Measurements from ENCODE around the gene LPCAT1. TPM values are rescaled to one million over a fixed set of nuclear protein-coding genes. Genes with fewer than 3 reads are reported as not detected.

LPCAT1 gene
- total and polyA plus RNA-seq, 2 donors (not counting 3 experiments of a cell fraction or from before 2014, with no cell fraction given), result 28.9 to 57.2 TPM

DNA sequence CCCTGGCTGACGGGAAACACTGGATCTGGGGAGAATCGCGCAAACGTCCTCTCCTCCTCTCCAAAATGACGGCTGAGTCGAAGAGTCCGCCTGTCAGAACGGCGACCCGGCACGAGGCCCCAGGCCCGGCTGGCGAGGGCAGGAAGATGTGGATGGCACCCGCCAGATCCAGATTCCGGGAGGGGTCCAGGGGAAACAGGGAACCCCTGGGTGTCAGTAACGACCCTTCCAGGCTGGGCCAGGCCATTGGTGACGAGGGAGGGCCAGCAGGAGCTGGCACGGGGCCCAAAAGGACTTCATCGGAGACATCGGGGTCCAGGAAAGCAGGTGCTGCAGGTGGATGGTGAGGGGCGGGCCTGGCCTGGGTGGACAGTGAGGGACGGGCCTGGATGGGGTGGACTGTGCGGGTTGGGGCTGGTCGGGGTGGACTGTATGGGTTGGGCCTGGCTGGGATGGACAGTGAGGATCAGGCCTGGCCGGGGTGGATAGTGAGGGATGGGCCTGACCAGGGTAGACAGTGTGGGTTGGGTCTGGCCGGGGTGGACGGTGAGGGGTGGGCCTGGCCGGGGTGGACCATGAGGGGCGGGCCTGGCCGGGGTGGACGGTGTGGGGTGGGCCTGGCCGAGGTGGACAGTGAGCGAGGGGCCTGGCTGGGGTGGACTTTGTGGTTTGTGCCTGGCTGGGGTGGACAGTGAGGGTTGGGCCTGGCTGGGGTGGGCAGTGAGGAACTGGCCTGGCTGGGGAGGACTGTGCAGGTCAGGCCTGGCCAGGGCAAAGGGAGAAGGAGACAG is 92.5 kb downstream of the LPCAT1 start:
- no peak overlapping the region for H2AFZ ChIP-seq (ENCODE audit: low read depth, low read length)
- no peak overlapping the region for H3K27ac ChIP-seq (ENCODE audit: insufficient read depth, low read depth, low read length)
- FAIRE-seq (no peak), DNase-seq (ENCODE audit: low read depth, low spot score) (no peak)
- no peak overlapping the region for H3K4me3 ChIP-seq (replicated peaks in 1 of 3; ENCODE audit: insufficient read depth in 1 of 3, low read depth in 1 of 3, low read length in 3 of 3)
- no peaks in the 10 kb centered on the region for H4K20me1 ChIP-seq (replicated peaks; ENCODE audit: control insufficient read depth, extremely low read depth, insufficient read depth, low read length)
- BruUV-seq (replicated peaks), result no TSS peak
- H3K9ac ChIP-seq (replicated peaks; ENCODE audit: extremely low read depth, insufficient read depth, low read length), result no peak overlapping the region
- ChIA-PET CTCF (no interaction called here), POLR2A (no interaction called here)
- H3K9me1 ChIP-seq (replicated peaks; ENCODE audit: control insufficient read depth, extremely low read depth, insufficient read depth, low read length), result no peaks in the 10 kb centered on the region
- H3K36me3 ChIP-seq (ENCODE audit: control insufficient read depth in 2 of 2, extremely low read depth in 1 of 2, insufficient read depth in 2 of 2, low read length in 2 of 2), result no peaks in the 10 kb centered on the region
- no peak overlapping the region for H3K4me2 ChIP-seq (ENCODE audit: insufficient read depth, low read length)
- intact Hi-C loops (cut with micrococcal nuclease) (no loop called here), dilution Hi-C loops (cut with MboI; ENCODE audit: extremely low pct_ligation_motif_present, low sequenced_read_pairs) (no loop called here)
- no peaks in the 10 kb centered on the region for H3K4me1 ChIP-seq (ENCODE audit: control insufficient read depth, extremely low read depth, insufficient read depth, low read length)
- TF ChIP-seq POLR2AphosphoS5 (IDR thresholded peaks at IDR 0.05; ENCODE audit: insufficient read depth, low read depth, low read length), result no peak
- TF ChIP-seq JUN (IDR thresholded peaks at IDR 0.05; ENCODE audit: borderline replicate concordance, insufficient read depth, insufficient read length, low read depth), result no peak
- TF ChIP-seq, protein P1, sequence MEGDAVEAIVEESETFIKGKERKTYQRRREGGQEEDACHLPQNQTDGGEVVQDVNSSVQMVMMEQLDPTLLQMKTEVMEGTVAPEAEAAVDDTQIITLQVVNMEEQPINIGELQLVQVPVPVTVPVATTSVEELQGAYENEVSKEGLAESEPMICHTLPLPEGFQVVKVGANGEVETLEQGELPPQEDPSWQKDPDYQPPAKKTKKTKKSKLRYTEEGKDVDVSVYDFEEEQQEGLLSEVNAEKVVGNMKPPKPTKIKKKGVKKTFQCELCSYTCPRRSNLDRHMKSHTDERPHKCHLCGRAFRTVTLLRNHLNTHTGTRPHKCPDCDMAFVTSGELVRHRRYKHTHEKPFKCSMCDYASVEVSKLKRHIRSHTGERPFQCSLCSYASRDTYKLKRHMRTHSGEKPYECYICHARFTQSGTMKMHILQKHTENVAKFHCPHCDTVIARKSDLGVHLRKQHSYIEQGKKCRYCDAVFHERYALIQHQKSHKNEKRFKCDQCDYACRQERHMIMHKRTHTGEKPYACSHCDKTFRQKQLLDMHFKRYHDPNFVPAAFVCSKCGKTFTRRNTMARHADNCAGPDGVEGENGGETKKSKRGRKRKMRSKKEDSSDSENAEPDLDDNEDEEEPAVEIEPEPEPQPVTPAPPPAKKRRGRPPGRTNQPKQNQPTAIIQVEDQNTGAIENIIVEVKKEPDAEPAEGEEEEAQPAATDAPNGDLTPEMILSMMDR (IDR thresholded peaks at IDR 0.05; ENCODE audit: extremely low read depth in 1 of 2, insufficient read depth in 1 of 2, low read depth in 1 of 2, low read length in 2 of 2), result no peak
- TF ChIP-seq, protein P2, sequence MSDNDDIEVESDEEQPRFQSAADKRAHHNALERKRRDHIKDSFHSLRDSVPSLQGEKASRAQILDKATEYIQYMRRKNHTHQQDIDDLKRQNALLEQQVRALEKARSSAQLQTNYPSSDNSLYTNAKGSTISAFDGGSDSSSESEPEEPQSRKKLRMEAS (IDR thresholded peaks at IDR 0.05; ENCODE audit: insufficient read depth, insufficient read length), result no peak
- no peak for TF ChIP-seq MYC (IDR thresholded peaks at IDR 0.05; ENCODE audit: low read depth, low read length)
- TF ChIP-seq GATA2 (IDR thresholded peaks at IDR 0.05; ENCODE audit: insufficient read depth, insufficient read length, low read depth, low read length), result no peak
- TF ChIP-seq FOS (IDR thresholded peaks at IDR 0.05; ENCODE audit: borderline replicate concordance, insufficient read depth, low read length), result no peak
- no peak for TF ChIP-seq POLR2A (IDR thresholded peaks at IDR 0.05; ENCODE audit: low read depth, low read length)
- TF ChIP-seq EZH2 (IDR thresholded peaks at IDR 0.05; ENCODE audit: borderline replicate concordance, low read depth, low read length, severe bottlenecking), result no peak
- H3K9me3 ChIP-seq (replicated peaks; ENCODE audit: control insufficient read depth, insufficient read depth, low read length), result peaks cover 2% of the 10 kb centered on the region
- H3K27me3 ChIP-seq (ENCODE audit: control insufficient read depth in 2 of 2, insufficient read depth in 2 of 2, low read length in 2 of 2), result no peaks in the 10 kb centered on the region
- no peaks in the 10 kb centered on the region for H3K79me2 ChIP-seq (ENCODE audit: control insufficient read depth, insufficient read depth, low read length)
